MM.1S (cell line): ENCODE measurements around the gene TMEM101.

ENCODE experiments used
- DNase-seq: peaks from one replicate; pipeline ENCODE4 v3.0.0-alpha.2; 2015
- H2AFZ ChIP-seq: fragments of 300-600 bp; sonication (generic); 2 replicates; pipeline ENCODE4 v1.6.0; 2016; ENCODE audit warnings: antibody characterized with exemption, low read length
- H3F3A ChIP-seq: fragments of 300-600 bp; sonication (generic); 2 replicates; pipeline ENCODE4 v1.6.1; 2016; ENCODE audit warnings: mild to moderate bottlenecking, antibody characterized with exemption, low read length, moderate library complexity, mixed read lengths; ENCODE audit not compliant: insufficient read depth
- H3K27ac ChIP-seq: fragments of 300-600 bp; sonication (generic); 2 replicates; pipeline ENCODE4 v1.5.1; 2016; ENCODE audit warnings: mild to moderate bottlenecking, low read length
- H3K27me3 ChIP-seq: fragments of 300-600 bp; sonication (generic); replicated peaks from 2 replicates; pipeline ENCODE4 v1.6.0; 2016; ENCODE audit warnings: low read length; ENCODE audit not compliant: insufficient read depth
- H3K36me3 ChIP-seq: fragments of 300-600 bp; sonication (generic); replicated peaks from 2 replicates; pipeline ENCODE4 v1.6.1; 2016; ENCODE audit warnings: mild to moderate bottlenecking, low read length, mixed read lengths; ENCODE audit not compliant: insufficient read depth
- H3K4me1 ChIP-seq: fragments of 300-600 bp; sonication (generic); 2 replicates; pipeline ENCODE4 v1.6.1; 2016; ENCODE audit warnings: low read length, mixed read lengths
- H3K4me2 ChIP-seq: fragments of 300-600 bp; sonication (generic); 2 replicates; pipeline ENCODE4 v1.6.0; 2016; ENCODE audit warnings: low read depth, low read length
- H3K4me3 ChIP-seq: fragments of 300-600 bp; sonication (generic); 2 replicates; pipeline ENCODE4 v1.5.1; 2016; ENCODE audit warnings: low read length, mixed read lengths
- H3K79me2 ChIP-seq: fragments of 300-600 bp; sonication (generic); 2 replicates; pipeline ENCODE4 v1.6.1; 2016; ENCODE audit warnings: mixed run types, low read length, mixed read lengths
- H3K9ac ChIP-seq: fragments of 300-600 bp; sonication (generic); 2 replicates; pipeline ENCODE4 v1.6.1; 2016; ENCODE audit warnings: low read length, mixed read lengths
- H3K9me2 ChIP-seq: fragments of 300-600 bp; sonication (generic); replicated peaks from 2 replicates; pipeline ENCODE4 v1.6.1; 2016; ENCODE audit warnings: mild to moderate bottlenecking, low read length, mixed read lengths; ENCODE audit not compliant: insufficient read depth
- H3K9me3 ChIP-seq: fragments of 300-600 bp; sonication (generic); replicated peaks from 2 replicates; pipeline ENCODE4 v1.6.1; 2016; ENCODE audit warnings: mild to moderate bottlenecking, low read length, mixed read lengths; ENCODE audit not compliant: insufficient read depth
- H4K20me1 ChIP-seq: fragments of 300-600 bp; sonication (generic); 2 replicates; pipeline ENCODE4 v1.6.1; 2016; ENCODE audit warnings: mild to moderate bottlenecking, low read length, moderate library complexity, mixed read lengths; ENCODE audit not compliant: insufficient read depth
- EZH2 ChIP-seq: fragments of 300-600 bp; sonication (generic); optimal IDR thresholded peaks from 2 replicates; pipeline ENCODE3; 2017; ENCODE audit warnings: low read depth, mild to moderate bottlenecking, antibody characterized with exemption, low read length, mixed read lengths
- EZH2phosphoT487 ChIP-seq: fragments of 300-600 bp; sonication (generic); IDR thresholded peaks from 2 replicates; pipeline ENCODE4 v1.6.1; 2018; ENCODE audit warnings: antibody characterized with exemption, low read length
- TF ChIP-seq, protein P1 (sequence below): fragments of 300-600 bp; sonication (generic); IDR thresholded peaks from 2 replicates; pipeline ENCODE4 v1.5.1; 2016; ENCODE audit warnings: antibody characterized with exemption, low read length, mixed read lengths

The TMEM101 gene

GRCh38 chr17:44012874-44013273 lies 1.9 kb downstream of the TMEM101 start:
- H3F3A ChIP-seq: no peaks in the 10 kb centered on the region
- H3K4me3 ChIP-seq: no peak overlapping the region

GRCh38 chr17:44012391-44012790 lies 2.4 kb downstream of the TMEM101 start:
- no peak overlapping the region for H3K4me2 ChIP-seq
- H3K27ac ChIP-seq: no peak overlapping the region
- H3K4me1 ChIP-seq: peaks cover 20% of the 10 kb centered on the region; the same call in 1 of the 2 replicates

More at GRCh38 chr17:44012874-44013273, 1.9 kb downstream of the TMEM101 start:
- Histone ChIP-seq H3K4me2 (no peak overlapping the region), H3K79me2 (peaks cover 16% of the 10 kb centered on the region), H3K9me3 (no peaks in the 10 kb centered on the region), H3K4me1 (peaks cover 18% of the 10 kb centered on the region; the same call in 1 of the 2 replicates), H2AFZ (no peak overlapping the region), H3K9ac (no peak overlapping the region), H4K20me1 (no peaks in the 10 kb centered on the region), H3K36me3 (no peaks in the 10 kb centered on the region), H3K9me2 (no peaks in the 10 kb centered on the region), H3K27me3 (no peaks in the 10 kb centered on the region), H3K27ac (no peak overlapping the region)
- TF ChIP-seq EZH2 (no peak), EZH2phosphoT487 (no peak)
- TF ChIP-seq, protein P1, sequence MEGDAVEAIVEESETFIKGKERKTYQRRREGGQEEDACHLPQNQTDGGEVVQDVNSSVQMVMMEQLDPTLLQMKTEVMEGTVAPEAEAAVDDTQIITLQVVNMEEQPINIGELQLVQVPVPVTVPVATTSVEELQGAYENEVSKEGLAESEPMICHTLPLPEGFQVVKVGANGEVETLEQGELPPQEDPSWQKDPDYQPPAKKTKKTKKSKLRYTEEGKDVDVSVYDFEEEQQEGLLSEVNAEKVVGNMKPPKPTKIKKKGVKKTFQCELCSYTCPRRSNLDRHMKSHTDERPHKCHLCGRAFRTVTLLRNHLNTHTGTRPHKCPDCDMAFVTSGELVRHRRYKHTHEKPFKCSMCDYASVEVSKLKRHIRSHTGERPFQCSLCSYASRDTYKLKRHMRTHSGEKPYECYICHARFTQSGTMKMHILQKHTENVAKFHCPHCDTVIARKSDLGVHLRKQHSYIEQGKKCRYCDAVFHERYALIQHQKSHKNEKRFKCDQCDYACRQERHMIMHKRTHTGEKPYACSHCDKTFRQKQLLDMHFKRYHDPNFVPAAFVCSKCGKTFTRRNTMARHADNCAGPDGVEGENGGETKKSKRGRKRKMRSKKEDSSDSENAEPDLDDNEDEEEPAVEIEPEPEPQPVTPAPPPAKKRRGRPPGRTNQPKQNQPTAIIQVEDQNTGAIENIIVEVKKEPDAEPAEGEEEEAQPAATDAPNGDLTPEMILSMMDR: no peak
- DNase-seq: no peak

GRCh38 chr17:44011876-44012275 lies 2.9 kb downstream of the TMEM101 start:
- peaks cover 20% of the 10 kb centered on the region; the same call in 1 of the 2 replicates for H3K4me1 ChIP-seq
- no peaks in the 10 kb centered on the region for H4K20me1 ChIP-seq
- no peak for DNase-seq
- no peak overlapping the region for H3K4me3 ChIP-seq
- H2AFZ ChIP-seq: no peak overlapping the region
- no peak overlapping the region for H3K9ac ChIP-seq
- no peaks in the 10 kb centered on the region for H3K36me3 ChIP-seq
- H3F3A ChIP-seq: no peaks in the 10 kb centered on the region
- TF ChIP-seq, protein P1: no peak
- TF ChIP-seq EZH2 (no peak), EZH2phosphoT487 (no peak)
- H3K79me2 ChIP-seq: peaks cover 16% of the 10 kb centered on the region
- H3K4me2 ChIP-seq: no peak overlapping the region
- H3K27ac ChIP-seq: no peak overlapping the region
- H3K9me3 ChIP-seq: no peaks in the 10 kb centered on the region
- no peaks in the 10 kb centered on the region for H3K27me3 ChIP-seq
- H3K9me2 ChIP-seq: no peaks in the 10 kb centered on the region

More at GRCh38 chr17:44012391-44012790, 2.4 kb downstream of the TMEM101 start:
- TF ChIP-seq, protein P1: no peak
- TF ChIP-seq EZH2: no peak
- no peak for TF ChIP-seq EZH2phosphoT487
- Histone ChIP-seq H3F3A (no peaks in the 10 kb centered on the region), H3K36me3 (no peaks in the 10 kb centered on the region), H4K20me1 (no peaks in the 10 kb centered on the region), H3K27me3 (no peaks in the 10 kb centered on the region), H3K79me2 (peaks cover 16% of the 10 kb centered on the region), H3K9me2 (no peaks in the 10 kb centered on the region), H3K9ac (no peak overlapping the region), H3K4me3 (no peak overlapping the region), H2AFZ (no peak overlapping the region), H3K9me3 (no peaks in the 10 kb centered on the region)
- DNase-seq: no peak
